Activated naive CD8-positive, alpha-beta T cell treated with anti-CD3 and anti-CD28 coated beads, Interleukin-2, amount 50 U/mL, for 16 hours (primary cell): Measurements from ENCODE around the gene SEMA5B.

Experiments used
- DNase-seq: peaks from one replicate; pipeline ENCODE4 v3.0.0-alpha.2; 2020; ENCODE audit warnings: low read depth, low spot score

The SEMA5B gene

DNA sequence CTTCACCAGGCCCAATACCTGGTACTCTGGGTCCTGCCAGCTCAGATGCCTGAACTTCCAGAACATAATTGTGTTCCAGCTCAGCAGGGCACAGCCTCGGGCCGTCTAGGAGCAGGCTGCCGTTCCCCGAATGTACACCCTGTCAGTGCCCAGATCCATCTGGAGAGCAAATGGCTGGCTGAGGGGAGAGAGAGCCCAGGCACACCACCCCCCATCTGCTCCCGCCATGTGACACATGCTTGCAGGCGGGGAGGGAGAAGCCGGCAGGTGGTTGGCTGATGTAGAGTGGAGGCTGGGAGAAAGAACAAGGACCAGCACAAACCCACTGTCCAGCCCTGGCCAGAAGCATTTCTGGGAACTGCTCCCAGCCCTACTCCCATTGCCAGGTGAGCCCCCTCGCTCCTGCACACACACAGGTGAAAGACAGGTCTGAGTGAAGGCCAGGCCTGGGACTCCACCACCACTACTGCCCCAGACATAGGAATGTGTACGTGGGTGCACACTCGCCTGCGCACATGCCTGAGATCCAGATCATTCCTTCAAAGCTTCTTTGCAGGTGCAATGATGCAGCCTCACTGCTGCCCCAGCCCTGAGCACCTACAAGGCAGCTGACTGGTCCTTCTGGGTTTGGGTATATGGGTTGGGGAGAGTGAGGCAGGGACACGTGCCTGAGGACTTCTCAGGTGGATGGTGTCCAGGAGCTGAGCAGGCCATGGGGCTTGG lies 53.5 kb downstream of the SEMA5B start:
- no peak for DNase-seq

DNA sequence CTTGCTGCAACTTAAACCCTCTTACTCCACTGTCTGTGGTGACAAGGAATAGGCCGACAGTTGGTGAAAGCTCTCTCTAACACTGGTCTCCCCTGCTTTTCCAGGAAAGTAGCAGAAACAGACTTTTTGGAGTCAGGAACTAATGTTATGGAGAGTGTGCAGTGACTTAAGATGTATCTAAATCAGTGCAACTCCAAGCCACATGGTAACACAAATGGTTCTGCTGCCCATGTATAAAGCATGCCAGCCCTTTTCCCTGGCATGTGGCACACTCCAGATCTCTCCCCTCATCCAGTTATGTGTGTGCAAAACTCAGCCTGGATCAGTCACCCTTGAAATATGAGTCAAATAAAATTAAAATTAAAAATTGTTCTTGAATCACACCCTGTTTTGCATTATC lies 55.4 kb downstream of the SEMA5B start:
- DNase-seq: no peak

DNA sequence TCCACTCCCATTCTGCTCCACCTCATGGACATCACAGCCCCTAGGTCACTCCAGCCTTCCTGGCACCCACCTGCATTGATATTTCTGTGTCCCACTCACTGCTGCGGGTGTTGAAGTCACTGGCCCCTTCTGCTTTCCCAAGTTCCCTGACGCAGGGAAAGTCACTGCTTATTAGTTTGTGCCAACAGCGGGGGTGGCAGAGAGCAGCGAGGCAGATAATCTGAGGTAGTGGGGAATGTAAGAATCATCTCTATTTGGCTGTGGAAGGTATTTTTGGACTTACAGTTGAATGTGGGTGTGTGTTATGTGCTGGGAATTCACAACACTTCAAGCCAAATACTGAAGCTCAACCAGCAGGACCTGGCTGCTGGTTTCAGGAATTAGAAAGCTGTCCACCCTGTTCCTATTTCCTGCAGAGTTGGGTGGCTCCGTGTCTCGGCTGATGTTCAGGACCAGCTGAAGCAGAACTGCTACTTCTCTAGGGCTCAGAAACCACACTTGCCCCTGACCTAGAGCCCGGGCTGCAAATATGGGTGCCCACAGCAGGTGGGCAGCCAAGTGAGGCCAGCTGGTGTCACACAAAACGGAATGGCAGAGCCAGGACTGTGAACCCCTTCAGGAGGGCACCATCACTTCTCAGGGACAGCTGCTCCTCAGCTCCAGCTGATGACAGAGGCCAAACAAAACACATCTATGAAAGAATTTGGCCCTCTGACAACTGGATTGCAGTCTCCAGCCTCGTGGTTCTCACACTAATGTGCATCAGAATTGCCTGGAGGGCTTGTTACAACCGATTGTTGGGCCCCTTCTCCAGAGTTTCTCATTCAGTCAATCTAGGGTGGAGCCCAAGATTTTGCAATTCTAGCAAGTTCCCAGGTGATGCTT lies 57.7 kb downstream of the SEMA5B start:
- no peak for DNase-seq

DNA sequence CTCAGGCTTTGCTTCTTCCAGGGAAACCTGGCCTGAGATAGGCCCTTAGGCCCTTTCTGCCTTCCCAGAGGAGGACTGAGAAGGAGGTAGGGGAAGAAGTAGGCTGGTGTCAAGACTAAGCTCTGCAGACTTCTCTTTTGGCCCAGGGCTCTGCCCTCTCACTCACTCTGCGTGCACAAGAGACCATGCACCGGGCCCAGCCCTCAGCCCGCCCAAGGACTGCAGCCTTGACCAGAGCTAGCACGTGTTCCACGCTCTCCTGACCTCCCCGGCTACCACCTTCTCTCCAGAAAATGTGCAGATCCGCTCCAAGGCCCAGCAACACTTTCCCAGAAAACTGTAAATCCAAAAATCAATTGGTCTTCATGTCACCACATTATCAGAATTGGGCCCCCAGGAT lies 59.8 kb downstream of the SEMA5B start:
- no peak for DNase-seq

DNA sequence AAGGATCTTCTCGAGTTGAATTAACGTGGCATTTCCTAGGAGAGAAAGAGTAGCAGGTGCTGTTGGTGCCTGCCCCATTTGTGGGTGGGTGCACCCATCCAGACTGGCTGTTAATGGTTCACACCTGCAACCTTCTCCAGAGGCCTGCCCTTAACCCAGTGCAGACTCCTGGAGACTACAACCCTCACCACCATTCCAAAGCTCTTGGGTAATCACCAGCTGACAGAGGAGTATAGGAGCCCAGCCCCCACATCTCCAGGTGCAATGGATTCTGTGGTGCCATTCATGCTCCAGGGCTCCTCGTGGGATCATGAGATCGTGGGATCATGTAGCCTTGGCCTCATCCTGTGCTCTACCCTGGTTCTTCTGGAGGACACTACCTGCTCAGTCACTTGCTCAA lies 60.2 kb downstream of the SEMA5B start:
- DNase-seq: no peak

DNA sequence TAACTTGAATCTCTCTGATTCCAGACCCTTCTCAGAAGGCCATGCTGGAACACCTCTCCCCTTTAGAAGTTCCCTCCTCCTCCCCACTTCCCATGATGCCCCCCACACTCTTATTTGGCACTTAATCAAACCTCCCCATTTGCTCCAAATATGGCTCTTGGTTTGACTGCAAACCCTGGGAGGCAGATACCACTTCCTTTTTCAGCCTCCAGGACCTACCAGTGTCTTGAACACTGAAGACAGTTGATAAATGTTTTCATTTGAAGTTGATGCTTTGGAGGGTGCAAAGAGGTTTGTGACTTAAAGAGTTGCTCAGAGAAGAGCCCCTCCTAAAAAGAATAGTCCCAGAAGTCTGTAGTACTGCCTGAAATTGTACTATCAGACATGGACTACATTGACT lies 61.5 kb downstream of the SEMA5B start:
- DNase-seq: no peak

DNA sequence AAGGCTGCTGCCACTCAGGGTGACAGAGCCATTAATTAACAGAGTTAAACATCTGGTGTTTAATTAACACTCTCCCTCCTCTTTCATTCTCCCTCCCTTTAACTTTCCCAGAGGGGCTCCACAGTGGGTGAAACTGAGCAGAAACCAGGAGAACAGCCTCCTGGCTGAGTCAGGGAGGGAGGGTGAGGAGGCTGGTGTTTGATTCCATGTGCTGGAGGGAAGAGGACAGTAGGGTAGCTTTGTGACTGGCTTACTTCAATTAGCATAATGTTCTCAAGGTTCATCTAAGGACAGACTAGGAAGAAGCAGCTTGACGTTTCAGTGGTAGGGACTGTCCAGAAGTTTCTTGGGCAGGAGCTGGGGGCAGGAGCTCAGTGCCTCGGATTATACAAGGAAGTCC lies 62.8 kb downstream of the SEMA5B start:
- DNase-seq: no peak

DNA sequence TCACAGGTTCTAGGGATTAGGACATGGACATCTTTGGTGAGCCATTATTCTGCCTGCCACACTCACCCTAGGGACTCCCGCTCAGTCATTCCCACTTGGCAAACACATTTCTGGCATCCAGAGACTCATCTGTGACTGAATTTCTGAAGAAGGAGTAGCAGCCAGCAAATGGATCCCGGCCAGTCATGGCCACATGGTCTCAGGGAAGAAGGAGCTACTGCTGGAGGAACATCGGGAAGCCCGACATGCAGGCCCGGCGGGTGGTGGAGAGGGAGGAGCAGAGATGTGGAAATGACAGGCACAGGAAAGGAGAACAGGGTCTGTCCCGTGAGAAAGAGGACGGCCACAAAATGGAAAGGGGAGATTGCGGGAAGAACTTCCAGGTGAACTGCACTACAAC lies 65.4 kb downstream of the SEMA5B start:
- no peak for DNase-seq

DNA sequence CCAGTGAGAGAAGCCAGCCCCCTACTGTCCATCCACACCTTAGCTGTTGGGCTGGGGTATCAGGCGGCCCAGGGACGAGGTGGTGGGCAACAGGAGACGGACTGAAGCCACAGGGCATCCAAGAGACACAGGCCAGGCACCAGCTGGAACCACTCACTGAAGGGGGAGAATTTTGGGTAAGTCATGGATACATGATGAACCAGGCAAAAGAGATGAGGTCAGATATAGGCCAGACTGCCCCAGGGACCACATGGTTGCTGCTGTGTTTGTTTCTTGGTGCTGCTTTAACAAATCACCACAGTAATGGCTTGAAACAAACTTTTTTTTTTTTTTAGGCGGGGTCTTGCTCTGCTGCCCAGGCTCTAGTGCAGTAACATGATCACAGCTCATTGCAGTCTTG lies 66.4 kb downstream of the SEMA5B start:
- no peak for DNase-seq

DNA sequence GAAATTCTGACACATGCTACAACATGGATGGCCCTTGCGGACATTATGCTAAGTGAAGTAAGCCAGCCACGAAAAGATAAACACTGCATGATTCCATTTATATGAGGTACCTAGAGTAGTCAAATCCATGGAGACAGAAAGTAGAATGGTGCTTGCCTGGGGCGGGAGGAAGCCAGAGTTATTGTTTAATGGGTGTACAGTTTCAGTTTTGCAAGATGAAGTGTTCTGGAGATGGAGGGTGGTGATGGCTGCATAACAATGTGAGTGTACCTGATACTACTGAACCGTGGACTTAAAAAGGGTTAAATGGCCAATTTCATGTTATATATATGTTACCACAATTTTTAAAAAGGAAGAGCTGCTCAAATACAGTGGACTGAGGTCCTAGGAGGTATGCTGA lies 66.9 kb downstream of the SEMA5B start:
- DNase-seq: no peak

DNA sequence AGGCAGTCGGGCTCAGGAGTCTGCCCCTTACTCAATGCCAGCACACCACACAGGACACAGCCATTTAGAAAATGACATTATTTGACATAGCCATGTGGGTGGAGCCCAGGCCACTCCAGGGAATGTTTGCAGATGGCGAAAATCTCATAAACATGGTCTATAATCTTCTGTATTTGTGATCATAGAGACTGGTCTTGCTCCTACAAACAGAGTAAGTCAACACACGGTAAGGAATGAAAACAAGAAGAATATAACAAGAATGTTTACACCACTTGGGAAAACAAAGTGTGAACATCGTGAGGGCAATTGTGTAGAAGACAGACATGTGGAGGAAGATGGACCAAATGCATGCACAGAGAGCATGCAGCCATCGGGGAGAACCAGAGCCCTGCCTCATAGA lies 68.2 kb downstream of the SEMA5B start:
- DNase-seq: no peak

DNA sequence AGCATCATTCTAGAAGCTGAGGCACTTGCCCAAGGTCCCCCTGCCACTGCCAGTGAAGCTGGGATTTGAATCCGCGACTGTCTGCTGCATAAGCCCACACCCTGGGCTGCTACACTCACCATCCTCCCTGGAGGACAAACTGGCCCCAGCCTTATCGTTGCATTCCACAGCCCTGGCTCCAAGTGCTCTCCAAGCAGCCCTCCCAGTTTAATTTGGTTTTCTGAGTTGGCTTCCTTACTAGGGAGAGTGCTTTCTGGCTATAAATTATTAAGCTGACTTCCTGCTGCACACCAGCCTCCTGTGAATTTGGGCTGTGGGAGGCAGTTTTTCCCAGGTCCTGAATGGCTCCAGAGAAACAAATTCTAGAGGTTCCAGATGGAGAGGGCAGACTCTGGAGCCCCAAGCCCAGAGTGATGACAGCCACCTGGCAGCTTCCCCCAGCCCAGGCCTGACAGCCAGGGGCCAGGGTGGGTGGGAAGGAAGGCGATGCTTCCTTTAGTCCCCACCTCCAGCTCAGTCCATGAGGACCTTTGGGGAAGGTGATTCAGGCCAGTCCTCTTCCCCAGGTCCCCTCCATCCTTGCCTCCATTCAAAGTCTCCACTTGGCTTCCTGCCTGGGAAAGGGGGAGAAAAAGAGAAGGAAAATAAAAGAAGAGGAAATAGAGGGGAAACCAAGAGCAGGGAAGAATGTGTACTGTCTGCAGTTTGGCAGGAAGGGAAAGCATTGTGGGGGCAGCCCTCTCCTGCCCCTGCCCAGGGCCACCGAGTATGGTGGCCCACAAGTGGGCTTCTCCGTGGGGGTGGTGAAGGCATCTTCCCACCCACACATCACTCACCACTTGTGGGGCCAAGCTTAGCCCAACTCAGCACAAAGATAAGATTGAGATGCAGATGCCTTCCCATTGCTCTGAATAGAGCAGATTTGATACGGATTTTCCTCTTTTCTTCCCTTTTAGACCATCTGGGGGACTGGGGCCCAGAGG lies 69.6 kb downstream of the SEMA5B start:
- no peak for DNase-seq

DNA sequence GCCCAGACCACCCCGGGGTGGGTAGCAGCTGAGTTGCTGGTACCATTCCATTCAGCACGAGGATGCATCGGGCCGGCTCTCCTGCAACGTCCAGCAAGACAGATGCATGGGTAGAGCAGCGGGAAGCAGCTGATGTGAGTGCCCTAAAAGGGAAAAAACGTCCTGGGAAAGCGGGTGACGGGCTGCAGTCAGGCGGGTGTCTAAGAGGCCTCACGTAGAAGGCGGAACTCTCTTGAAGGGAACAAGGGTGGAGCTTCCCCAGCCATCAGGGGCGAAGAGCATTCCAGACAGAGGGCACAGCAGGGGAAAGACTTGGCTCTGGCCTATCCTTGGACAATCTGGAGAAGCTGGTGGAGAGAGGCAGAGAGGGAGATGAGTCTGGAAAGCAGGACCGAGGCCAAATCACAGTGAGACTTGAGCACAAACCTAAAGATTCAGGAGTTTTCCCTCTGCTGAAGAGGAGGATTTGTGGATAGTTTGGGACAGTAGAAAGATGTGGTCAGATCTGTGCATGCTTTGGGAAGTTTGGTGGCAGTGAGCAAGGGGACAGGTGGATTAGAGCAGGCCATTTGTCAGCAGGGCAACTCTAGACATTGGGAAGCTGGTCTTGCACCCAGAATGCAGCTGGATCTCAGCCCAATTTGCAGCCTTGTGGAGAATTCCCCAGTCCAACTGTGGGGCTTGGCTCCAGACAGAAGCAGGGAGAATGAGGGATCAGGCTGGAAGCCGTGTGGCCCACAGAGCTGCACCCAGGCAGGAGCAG lies 70.7 kb downstream of the SEMA5B start:
- no peak for DNase-seq

DNA sequence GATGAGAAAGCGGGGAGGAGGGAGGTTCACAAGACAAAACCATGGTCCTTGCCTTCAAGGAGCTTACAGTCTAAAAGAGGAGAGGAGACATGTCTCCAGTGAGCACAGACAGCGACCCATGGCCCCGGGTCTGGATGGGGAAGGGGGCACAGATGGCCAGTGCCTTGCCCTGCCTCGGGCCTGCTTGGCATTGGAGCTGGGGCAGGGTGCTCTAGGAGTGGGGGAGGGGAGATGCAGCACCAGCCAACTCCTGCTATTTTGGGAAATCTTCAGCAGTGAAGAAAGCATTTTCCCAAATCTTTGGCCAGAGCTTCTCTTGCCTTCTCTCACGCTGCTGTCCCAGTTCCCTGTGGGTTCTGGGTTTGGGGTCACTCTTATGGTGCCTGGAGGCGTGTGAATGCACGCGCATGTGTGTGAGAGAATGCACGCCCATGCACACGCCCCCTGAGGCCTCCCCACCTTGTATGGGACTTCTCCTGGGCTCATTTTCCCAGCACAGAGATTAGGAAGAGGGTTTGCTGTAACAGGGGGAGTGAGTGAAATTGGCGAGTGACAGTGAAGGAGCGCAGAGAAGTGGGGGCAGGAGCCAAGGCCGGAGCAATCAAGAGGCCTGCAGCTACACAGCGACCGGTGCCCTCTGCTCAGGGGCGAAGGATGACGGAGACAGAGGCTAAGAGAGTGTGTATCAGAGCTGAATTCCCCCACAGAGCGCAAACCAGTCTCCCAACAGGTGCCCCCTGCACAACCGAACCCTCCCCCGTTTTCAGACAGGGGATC lies 71.5 kb downstream of the SEMA5B start:
- no peak for DNase-seq

DNA sequence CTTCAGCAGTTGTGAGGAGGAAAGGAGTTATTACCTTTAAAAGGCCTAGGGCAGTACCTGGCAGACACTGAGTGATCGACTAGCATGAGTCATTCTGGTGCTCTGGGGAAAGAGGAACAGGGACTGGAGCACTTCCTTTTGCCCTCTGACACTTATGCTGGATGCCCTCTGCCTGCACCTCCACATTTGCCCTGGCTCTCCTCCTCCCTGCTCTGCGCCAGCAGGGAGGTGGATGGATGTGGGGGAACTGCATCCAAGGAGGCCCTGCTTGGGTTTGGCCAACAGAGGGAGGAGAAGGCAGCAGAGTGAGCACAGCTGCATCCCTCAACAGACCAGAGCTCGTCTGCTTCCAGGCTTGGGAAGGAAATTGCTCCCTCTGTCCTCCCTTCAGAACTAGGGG lies 75.0 kb downstream of the SEMA5B start:
- DNase-seq: no peak

DNA sequence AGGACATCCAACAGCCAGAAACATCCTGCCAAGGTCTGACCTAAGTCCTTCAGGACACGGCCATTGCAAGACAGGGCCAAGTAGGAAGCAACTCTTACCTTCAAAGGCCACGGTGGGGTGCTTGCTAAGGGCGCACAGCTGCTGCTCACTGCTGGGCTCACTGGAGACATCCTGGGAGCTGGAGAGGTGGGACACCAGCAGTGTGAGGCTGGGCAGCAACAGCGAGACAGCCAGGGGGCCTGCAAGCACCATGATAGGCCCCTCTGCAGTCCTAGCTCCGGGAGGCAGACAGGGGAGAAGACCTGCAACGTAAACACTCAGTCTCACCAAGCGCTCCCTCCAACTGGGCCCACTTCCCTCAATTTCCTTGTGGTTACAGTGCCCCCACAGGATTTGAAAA lies 79.2 kb downstream of the SEMA5B start:
- no peak for DNase-seq

DNA sequence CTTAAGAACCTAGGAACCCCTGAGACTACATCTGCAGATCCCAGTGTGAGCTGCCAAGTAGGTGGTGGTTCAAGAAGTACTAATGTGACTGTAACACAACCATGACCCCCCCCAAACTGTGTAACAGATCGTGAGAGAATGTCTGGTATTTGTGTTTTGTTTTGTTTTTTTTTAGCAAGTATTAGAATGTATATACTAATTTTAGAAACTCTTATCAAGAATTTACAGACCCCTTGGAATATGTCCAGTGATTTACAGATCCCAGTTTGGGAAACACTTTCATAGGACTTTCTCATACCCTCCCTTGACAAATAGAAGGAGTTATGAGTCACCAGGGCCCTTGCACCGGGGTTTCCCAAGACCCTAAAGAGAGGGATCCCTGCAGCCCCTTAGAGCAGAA lies 79.8 kb downstream of the SEMA5B start:
- DNase-seq: no peak

DNA sequence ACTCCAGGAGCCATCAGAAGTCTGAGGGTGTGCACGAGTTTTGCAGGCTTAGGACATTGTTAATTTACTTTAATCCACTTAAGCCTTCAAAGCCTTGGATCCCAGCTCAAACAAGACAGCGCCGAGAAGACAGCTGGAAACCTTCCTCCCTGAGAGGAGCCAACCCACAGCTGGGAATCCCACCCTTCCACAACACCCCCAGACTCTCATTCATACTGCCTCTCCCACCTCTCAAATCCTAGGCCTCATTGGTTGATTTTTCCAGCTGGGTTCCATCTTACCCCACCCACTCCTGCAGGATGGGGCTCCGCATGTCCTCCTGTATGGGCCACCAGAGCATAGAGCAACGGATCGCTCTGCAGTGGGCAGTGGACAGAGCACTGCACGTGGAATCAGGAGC lies 80.4 kb downstream of the SEMA5B start:
- DNase-seq: no peak

DNA sequence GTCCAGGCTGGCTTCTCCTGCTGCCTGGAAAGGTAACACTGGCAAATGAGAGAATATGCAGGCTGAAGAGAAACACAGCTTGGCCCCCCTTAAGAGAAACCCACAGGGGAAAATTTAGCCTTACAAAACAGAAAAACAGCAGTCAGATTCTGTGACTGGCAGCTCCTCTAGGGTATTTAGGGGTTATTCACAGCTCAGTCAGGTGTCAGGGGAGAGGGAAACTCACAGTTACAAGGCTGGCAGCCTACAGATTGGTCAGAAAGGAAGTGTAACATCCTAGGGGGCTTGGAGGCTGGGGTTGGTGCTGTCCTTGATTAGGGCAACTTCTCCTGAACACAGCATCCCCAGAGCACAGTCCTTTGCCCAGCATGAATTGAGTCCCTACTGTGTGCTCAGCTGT lies 81.4 kb downstream of the SEMA5B start:
- no peak for DNase-seq

DNA sequence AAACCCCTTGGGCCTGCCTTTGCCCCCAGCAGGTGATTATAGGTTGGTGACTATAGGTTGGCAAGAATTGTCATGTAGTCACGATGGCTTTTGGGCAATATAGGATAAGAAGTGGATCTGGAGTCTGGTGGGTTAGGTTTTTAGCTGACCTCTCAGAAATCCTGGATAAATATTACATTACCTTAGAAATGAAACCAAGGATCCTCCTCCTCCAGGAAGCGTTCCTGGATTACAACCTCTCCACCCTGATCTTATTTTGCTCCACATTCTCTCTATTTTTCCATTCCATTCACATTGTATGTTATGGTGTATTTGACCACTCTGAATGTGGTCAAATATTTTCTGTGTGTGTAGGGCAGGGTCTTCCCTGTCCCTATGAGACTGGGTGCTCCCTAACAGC lies 82.3 kb downstream of the SEMA5B start:
- DNase-seq: no peak
